ENCODE results near the gene HYAL2.
"Not testable (repeated sequence)": the region's sequence is repeated elsewhere in the genome, so short reads cannot be mapped to it uniquely, and the experiment has no call there.

Gene HYAL2

DNA sequence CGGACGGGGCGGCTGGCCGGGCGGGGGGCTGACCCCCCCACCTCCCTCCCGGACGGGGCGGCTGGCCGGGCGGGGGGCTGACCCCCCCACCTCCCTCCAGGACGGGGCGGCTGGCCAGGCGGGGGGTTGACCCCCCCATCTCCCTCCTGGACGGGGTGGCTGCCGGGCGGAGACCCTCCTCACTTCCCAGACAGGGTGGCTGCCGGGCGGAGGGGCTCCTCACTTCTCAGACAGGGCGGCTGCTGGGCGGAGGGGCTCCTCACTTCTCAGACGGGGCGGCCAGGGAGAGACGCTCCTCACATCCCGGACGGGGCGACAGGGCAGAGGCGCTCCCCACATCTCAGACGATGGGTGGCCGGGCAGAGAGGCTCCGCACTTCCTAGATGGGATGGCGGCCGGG lies 10.5 kb downstream of the HYAL2 start:
- not testable (repeated sequence) for DNase-seq (ENCODE audit: low spot score)

DNA sequence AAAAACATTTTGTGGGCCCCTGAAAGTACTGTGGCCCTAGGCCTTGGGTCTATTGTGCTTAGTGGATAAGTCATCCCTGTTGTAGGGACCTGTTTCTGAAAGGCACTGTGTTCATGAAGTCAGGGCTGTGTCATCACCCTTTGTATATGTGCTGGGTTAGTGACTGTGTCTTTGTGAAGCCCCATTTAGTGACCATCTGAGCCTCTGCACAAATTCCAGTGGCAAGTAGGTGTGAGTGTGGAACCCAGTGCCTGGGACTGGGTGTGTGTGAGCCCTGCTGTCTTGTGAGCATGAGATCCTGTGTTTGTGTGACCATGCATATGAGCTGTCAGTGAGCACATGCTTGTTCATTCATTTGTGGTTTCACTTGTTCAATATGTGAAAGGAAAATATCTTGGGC lies 17.9 kb downstream of the HYAL2 start:
- no peak for DNase-seq (ENCODE audit: low spot score)

DNA sequence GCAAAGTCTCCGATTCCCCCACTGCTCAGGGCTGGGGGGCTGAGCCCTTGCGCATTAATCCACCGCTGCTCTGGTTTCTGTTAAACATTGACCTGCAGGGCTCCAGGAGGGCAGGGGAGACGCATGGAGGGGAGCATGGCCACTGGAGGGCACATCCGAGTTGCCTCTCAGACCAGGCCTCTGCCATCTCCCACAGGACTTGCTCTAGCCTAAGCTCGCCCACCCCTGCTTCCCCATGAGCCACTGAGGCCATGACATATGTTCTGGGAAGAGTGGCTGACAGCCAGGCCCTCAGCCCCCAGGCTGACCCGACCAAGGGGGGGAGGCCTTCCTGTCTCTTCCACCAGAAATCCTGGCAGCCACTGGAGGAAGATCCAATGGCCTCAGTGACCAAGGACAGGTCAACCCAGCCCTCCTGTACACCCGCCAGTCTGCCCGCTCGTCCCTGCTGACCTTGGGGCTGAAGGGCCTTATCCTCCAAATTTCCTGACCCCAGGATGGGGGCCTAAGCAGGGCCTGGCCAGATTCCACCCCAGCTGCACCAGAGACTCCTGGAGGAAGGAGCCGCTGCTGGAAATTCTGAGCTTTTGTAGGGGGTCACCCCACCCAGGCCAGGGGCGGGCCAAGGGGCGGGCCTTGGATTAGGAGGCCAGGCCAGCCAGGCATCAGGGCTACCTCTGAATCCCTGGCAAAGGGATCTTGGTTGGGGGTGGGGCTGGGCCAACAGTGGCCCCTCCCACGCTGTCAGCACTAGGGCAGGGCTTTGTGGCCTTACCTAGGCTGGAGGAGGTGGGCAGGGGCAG lies 19.3 kb downstream of the HYAL2 start, which contains the start of gene HYAL1:
TSS of gene HYAL1 (minus strand) at position 562 of the 803 bp plus-strand sequence. CDS start 618 bp downstream, outside the sequence.
- DNase-seq (ENCODE audit: low spot score), result no peak

DNA sequence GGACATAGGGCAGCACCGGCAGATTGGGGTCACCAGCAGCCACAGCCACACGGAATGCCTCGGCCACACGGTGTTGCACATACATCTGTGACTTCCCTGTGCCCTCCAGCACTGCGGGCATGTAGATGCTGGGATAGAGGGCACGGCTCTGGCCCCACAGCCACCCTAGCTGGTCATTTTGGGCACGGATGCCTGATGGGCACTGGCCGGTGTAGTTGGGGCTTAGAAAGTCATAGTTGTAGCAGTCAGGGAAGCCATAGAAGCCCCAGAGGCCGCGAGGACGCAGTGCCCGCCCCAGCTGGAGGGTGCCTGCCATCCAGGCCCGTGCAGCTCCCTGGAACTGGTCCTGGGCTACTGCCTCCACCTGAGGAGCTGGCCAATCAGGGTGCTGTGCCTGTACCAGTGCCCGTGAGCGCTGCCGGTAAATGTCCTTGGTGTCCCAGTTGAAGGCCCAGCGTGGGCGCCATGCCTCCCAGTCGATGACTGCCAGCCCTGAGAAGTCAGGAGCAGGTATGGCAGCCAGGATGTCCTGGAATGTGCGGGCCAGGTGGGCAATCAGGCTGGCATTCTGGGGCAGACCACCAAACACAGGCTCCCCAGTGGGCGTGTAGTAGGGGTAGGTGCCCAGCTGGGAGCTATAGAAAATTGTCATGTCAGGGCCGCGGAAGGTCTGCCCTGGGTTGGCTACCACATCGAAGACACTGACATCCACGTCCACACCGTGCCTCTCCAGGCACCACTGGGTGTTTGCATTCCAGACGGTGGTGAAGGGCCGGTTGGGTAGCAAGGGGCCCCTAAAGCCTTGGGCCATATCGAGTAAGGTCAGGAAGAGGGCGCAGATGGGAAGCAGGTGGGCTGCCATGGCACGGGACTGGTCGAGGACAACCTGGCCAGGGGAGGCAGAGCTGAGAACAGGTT lies 20.2 kb downstream of the HYAL2 start:
- no peak for DNase-seq (ENCODE audit: low spot score)

DNA sequence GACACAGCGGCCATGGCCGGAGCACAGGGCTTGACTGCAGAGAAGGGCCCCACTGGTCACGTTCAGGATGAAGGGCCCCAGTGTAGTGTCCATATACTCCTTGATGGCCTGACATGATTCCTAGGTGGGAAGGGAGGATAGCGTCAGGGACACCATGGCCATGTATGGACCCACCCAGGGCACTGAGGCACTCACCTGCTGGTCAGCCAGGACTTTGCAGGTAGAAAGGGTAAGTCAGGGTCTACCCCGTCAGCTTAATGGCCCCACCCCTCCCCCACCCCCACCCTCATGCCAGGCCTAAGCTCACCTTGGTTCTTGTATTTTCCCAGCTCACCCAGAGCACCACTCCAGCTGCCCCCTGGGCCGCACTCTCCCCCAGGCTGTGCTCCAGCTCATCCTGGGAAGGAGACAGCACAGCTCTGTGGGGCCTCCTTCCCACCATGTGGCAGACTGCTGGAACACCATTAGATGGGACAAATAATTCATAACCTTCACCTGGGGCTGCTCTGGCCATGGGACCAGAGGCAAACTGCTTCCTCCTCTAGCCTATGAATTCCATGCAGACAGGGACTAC lies 21.8 kb downstream of the HYAL2 start:
- no peak for DNase-seq (ENCODE audit: low spot score)

DNA sequence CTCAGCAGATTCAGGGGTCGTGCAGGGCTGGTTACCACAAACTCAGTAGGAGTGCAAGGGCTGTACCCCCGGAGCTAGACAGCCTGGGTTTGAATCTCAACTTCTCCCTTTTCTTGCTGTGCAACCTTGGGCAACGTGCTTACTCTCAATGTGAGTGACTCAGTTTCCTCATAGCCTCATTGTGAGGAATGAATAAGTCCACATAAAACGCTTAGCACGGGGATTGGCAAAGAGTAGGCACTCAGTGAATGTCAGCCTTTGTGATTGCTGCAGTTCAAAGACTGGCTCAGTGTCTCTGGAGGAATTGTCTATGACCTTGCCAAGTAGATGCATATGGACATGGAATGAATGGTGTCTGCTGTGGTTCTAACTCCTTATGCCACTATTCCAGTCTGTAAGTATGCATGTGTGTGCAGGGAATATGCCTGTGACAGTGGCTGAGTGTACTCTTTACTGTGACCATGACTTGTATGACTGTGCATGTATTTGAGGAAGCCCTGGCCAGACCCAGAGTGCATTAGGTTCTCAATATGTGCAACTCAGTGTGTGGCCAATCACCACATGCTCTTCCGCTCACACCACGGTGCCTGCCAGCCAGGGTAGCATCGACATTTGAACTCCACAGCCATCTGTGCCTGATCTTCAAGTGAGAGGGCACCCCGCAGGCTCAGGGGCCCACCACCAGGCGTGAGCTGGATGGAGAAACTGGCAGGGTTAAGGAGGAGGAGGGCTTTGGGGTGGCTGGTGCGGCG lies 22.4 kb downstream of the HYAL2 start:
- no peak for DNase-seq (ENCODE audit: low spot score)

DNA sequence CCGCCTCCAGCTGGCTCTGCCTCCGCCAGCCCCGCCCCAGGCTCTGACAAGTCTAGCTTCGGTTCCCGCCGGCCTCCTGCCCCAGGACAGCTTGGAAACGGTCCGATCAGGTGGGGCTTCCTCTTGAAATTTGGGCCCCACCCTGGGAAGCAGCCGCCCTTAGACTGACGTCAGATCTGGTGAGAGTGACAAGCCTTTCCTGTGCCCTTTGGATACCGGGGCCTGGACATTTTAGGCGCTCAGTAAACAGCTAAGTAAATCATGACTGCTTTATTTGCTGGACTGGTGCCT lies 23.0 kb downstream of the HYAL2 start:
- DNase-seq (ENCODE audit: low spot score), result no peak

DNA sequence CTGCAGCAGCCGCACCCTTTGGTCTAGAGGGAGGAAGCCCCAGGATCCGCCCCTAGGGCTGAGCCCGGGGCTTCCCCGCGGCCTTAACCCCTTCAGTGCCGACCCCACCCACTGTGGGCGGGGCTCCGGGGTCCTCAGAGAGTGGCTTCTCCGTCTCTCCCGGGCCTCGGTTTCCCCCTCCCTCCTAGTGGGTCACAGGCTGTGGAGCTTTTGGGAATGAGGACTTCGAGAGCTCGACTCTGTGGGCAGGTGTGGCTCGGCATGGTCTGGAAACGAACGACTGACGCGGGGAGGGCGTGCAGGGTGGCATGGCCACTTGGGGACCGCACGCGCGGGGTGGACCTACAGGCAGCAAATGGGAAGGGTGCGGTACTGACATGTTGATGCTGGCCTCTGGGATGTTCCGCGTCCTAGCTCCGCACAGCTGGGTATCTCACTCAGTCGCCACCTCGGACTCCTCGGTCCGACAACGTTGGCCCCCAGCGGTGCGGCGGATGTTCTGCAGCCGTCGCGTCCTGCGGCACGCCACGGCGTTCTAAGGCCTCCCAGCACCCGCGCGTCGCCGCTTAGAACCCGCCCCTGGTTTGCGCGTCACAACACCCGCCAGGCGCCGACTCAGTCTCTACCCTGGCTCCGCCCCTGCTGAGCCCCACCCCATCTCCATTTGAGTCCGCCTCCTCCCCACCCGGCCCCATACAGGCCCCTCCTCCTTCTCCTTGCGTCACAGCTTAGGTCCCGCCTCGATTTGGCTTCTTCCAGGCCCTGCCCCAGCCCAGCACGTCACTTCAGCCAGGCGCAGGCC lies 23.5 kb downstream of the HYAL2 start, which contains the start of the genes HYAL3 and NAA80:
TSS of gene HYAL3 (minus strand) at position 570 of the 802 bp plus-strand sequence. CDS start 3,803 bp downstream, outside the sequence.
TSS of gene NAA80 (minus strand) at position 570 of the 802 bp plus-strand sequence. CDS start 1,942 bp downstream, outside the sequence.
- DNase-seq (ENCODE audit: low spot score), result peak; percentile 100

DNA sequence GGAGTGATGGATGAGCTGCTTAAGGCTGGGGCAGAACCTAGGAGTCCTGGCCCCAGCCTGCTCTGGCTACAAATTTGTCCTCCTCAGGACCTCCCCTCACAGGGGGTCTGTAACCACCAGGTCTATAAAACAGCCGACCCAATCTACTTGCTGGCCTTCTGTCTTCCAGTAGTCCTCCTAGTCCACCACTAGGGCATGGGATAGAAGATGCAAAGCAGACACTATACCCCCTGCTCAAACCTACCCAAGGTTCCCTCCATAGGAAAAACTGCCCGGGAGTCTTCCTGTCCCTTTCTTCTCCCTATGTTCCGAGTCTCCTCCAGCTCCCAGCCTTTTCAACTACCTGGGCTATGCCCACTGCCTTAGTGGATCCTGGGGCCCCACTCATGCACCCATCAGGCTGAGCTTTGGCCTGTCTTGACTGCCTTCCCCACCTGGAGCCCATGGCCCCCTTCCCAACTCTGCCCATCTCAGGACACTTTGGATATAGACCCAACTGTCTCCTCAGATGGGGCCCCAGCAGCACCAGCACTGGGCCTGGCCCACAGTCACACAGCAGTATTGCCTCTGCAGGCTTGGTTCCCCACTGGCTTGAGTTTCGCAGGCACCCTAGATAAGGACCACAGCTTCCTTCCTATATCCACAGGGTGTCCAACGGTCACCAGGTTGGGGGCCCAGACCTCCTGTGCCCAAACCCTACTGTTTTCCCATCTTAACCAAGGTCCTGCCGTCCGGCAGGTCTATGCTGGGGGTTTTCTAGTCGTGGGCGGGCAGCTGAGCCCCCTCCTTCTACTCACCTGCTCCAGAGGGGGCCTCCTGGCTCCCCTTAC lies 24.4 kb downstream of the HYAL2 start:
- DNase-seq (ENCODE audit: low spot score), result no peak

DNA sequence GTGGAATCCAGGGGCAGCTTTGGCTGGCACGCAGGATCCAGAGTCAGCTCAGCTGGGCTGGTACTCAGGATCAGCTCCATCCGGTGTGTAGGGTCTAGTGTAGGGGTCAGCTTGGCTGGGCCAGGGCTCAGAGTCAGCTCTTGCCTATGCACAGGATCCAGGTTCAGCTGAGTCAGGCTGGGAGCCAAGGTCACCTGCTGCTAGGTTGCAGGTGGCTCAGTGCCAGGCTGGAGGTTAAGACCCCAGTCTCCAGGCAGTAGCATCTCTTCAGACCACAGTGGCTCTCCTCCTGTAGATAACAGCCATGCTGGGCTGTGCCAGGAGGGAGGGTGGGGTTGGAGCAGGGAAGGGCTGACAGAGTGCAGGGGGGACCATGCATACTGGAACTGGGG lies 25.2 kb downstream of the HYAL2 start:
- no peak for DNase-seq (ENCODE audit: low spot score)

DNA sequence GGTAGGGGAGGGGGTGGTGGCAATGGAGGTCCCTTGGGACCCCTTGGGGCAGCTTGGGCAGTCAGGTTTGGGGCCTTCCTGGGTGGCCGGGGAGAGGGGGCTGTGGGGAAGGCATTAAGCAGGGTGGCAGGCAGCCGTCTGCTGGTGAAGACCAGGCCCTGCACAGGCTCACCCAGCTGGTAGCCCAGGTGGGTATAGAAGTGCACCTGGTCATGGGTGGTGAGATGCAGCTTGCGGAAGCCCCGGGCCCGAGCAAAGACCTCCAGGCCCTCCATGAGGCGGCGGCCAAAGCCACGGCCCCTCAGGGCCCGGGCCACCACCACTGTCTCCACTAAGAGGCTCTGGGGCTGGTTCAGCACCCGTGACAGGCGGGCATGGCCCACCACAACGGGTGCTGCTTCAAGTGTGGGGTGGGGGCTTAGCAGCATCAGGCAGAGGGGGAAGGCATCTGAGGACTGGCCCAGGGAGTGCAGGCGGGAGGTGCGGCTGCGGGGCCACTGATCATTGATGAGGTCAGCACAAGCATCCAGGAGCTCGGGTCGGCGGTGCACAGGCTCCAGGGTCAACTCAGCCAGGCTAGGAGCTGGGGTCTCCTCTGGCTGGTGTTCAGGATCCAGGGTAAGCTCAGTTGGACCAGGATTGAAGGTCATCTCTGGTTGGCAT lies 25.7 kb downstream of the HYAL2 start:
- DNase-seq (ENCODE audit: low spot score), result no peak

DNA sequence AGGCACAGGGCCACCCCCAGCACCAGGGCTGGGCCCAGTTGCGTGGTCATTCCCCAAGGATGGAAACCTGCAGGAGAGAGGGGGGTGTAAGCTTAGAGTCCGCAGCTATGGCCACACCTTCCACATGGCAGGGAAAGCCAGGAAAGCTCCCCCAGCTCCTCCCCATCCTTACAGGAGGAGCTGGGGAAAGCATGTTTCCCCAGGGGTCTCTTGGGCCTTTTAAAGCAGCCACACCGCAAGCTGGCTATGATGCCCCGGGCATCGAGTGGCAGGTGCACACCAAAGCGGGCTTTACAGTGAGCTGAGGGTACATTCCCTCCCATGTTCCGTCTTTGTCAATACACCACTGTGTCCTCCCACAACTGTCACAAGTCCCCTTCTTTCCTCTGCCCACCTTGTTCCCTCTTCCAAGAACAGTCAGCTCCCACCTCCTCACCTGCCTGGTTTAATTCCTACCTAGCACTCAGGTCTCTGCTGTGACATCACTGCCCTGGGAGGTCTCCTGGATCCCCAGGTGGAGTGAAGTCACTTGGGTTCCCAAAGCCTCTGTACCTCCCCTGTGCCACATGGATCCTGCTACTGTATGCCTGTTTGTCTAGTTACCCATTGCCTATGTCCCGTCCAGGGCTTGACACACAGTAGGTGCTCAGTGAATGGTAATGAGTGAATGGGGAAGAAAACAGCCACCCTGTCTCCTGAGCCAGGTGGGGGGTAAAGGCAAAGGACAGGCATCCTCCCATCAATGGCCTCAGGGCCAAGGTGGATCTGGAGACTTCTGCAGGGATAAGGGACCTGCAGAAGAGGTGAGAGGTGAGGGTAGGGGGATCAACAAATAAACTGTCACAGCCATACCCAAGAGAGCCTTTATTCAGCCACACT lies 26.8 kb downstream of the HYAL2 start:
- no peak for DNase-seq (ENCODE audit: low spot score)

DNA sequence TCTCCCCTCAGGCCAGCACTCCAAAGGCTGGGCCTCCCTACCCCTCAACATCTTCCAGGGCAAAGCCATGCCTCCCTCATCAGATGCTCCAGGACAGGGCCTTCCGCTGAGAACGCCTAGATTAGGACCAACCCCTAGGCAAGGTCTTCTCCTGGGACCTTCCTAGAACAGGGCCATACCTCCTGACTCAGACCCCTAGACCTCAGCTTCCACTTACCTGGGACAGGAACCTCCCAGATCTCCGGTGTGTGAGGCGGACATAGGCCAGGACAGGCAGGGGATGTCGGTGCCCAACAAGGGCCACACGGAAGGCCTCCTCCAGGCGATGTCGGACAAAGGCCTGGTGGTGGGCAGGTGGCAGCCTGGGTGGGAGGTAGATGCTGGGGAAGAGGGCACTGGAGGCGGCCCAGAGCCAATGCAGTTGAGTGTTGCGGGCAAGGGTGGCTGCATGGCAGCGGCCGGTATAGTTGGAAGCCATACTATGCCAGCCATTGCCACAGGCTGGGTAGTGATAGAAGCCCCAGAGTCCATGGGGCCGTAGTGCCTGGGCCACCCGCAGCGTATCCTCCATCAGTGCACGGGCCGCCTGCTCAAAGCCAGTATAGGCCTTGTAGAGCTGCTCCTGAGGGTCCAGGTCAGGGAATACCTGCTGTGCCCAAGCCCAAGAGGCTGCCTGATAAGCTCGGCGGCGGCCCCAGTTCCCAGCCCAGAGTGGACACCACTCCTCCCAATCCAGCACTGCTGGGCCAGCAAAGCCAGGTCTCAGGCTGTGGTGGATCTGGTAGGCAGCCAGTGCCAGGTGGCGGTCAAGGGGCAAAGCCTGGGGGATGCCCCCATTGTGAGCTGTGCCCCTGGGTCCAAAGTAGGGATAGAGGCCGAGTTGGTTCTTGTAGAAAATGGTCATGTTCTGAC lies 27.8 kb downstream of the HYAL2 start:
- no peak for DNase-seq (ENCODE audit: low spot score)

DNA sequence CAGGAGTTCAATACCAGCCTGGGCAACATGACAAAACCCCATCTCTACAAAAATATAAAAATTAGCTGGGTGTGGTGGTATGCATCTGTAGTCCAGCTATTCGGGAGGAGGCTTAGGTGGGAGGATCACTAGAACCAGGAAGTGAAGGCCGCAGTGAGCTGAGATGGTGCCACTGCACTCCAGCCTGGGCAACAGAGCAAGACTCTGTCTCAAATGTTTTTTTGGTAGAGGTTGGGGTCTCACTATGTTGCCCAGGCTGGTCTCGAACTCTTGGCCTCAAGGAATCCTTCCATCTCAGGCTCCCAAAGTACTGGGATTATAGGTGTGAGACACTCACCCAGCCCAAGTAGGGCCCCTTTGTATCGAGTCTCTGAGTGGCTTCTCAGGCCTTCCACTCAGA lies 28.5 kb downstream of the HYAL2 start:
- DNase-seq (ENCODE audit: low spot score), result no peak

DNA sequence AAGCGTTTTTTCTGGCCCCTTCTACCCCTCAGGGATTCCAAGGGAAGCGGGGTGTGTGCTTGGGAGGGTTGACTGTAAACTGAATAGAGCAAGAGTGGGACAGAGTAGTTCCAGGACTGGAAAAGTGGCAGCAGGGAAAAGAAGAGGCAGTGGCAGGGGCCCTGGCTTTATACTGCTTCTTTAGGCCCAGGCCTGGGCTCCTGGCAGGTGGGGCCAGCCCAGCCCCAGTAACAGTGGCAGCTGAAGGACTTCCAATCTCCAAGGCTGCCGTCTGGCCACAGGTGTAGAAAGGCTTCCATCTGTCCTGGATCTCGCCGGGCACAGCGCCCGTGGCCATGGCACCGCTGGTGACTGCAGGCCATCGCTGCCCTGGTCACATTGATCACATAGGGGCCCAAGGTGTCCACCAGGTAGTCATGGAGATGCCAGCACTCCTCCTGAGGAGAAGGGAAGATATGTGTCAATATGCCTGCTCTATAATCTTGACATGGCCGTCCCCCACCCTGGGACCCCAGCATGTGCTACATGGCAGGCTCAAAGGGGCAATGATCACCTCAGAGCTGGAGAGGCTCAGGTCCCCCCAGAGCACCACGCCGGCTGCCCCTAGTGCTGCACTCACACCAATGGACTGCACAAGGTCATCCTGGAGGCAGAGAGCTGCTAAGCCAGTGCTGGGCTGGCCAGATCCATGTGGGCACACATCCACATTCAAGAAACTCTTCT lies 29.3 kb downstream of the HYAL2 start:
- no peak for DNase-seq (ENCODE audit: low spot score)

DNA sequence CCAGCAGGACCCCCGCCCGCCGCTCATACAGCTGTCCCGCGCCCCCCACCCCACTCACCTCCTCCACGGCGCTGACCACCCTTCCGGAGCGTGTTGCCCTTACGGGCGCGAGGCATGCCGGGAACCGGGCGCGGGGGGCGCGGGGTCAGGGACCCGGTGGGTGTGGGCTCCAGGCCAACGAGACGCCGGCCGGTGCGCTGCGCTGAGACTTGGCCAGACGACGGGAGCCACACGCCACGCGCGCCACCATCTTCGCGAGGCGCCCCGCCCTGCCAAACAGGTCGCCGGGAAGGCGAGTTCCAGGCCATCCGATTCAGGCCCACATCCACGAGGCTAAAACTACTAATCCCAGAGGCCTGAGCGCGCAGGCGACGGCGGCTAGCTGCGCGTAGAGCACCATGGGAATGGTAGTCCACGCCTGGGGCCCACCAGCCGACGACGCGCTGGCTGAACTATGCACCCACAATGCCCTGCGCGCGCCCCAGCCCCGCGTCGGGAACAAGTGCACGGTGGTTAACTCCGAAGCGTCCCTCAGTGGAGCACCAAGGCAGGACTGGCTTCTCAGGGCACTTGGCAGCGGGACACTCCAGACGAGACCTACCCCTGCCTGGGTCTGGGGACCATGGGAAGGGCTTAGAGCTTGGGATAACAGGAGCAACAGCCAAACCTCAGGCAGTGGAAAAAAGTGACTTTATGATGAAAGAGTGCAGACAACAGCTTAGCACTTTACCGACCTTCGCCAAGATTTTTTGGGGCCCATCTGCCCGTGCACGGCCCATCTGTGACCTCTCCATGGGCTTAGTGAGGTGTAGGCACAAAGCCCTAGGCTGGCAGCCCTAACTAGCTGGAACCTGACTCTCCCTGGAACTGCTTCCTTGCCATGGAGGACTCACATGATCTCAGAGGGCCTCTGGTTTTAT lies 30.1 kb downstream of the HYAL2 start, which contains the start of gene IFRD2:
TSS of gene IFRD2 (minus strand) at position 271 of the 920 bp plus-strand sequence. CDS start at position 116, 155 bp downstream.
- DNase-seq (ENCODE audit: low spot score), result peak; percentile 96

Data from CD4-positive, alpha-beta T cell treated with Interleukin-6 at 100 ng/mL for 8 hours (primary cell).